Endothelial cell of umbilical vein (primary cell): Measurements from ENCODE around the gene SPATA6L. TPM values are rescaled to one million over a fixed set of nuclear protein-coding genes. Genes with fewer than 3 reads are reported as not detected.

Experiments
- BruUV-seq: library from RNA; stranded (reverse); fragments of 400-500 nt; replicated peaks from 2 replicates; lab custom pipeline; 2021; lab: Mats Ljungman, UMichigan
- CTCF ChIA-PET: fragments of 300-600, 350-600 bp; sonication (Branson Sonifier 250); formaldehyde crosslinking; loops from one replicate; lab custom pipeline; 2021; ENCODE audit warnings: antibody characterized with exemption, inconsistent platforms; lab: Charles Lee
- POLR2A ChIA-PET: fragments of 300-600, 350-600 bp; sonication (Branson Sonifier 250); formaldehyde crosslinking; loops from one replicate; lab custom pipeline; 2021; ENCODE audit warnings: antibody characterized with exemption, inconsistent platforms; lab: Charles Lee
- DNase-seq: peaks from one replicate; pipeline ENCODE4 v3.0.0-alpha.2; 2011; ENCODE audit warnings: low read depth, low spot score
- FAIRE-seq: peaks from 2 replicates; lab custom pipeline; 2011; peaks lifted over from hg19 to GRCh38; lab: Jason Lieb, UNC
- H2AFZ ChIP-seq: 2 replicates; pipeline ENCODE4 v1.6.0; 2012; ENCODE audit warnings: low read depth, low read length, control low read depth, inconsistent platforms
- H3K27ac ChIP-seq: 2 replicates; pipeline ENCODE4 v1.5.1; 2011; ENCODE audit warnings: low read depth, mild to moderate bottlenecking, control low read depth, low read length, moderate library complexity; ENCODE audit not compliant: insufficient read depth
- H3K27me3 ChIP-seq, 2 experiments: 2 replicates each; pipeline versions ENCODE4 v1.6.0 to v1.6.1; 2011; ENCODE audit warnings: low read length in 2 of 2, mixed read lengths in 1 of 2; ENCODE audit not compliant: control insufficient read depth in 2 of 2, insufficient read depth in 2 of 2
- H3K36me3 ChIP-seq, 2 experiments: 2 replicates in 1 of 2; 3 replicates in 1 of 2; pipeline ENCODE4 v1.5.1; 2011; ENCODE audit warnings: low read length in 2 of 2, mild to moderate bottlenecking in 1 of 2, moderate library complexity in 1 of 2; ENCODE audit not compliant: control insufficient read depth in 2 of 2, insufficient read depth in 2 of 2; ENCODE audit errors: extremely low read depth in 1 of 2
- H3K4me1 ChIP-seq: 3 replicates; pipeline ENCODE4 v1.5.1; 2011; ENCODE audit warnings: mild to moderate bottlenecking, low read length; ENCODE audit not compliant: control insufficient read depth, insufficient read depth; ENCODE audit errors: extremely low read depth
- H3K4me2 ChIP-seq: 2 replicates; pipeline ENCODE4 v1.6.1; 2011; ENCODE audit warnings: low read length, control low read depth, mixed read lengths; ENCODE audit not compliant: insufficient read depth
- H3K4me3 ChIP-seq, 3 experiments: fragments of 200-600 bp in 1 of 3; sonication (generic), shearing (Covaris generic) in 1 of 3; replicated peaks in 1 of 3; 2 replicates each; pipeline ENCODE4 v1.5.1; 2011 to 2016; ENCODE audit warnings: control low read depth in 3 of 3, low read length in 3 of 3, mild to moderate bottlenecking in 2 of 3, inconsistent platforms in 1 of 3, low read depth in 1 of 3, moderate library complexity in 1 of 3; ENCODE audit not compliant: insufficient read depth in 1 of 3
- H3K79me2 ChIP-seq: 2 replicates; pipeline ENCODE4 v1.6.0; 2012; ENCODE audit warnings: low read length, inconsistent platforms; ENCODE audit not compliant: control insufficient read depth, insufficient read depth
- H3K9ac ChIP-seq: replicated peaks from 2 replicates; pipeline ENCODE3; 2011; ENCODE audit warnings: low read length, control low read depth; ENCODE audit not compliant: insufficient read depth; ENCODE audit errors: extremely low read depth
- H3K9me1 ChIP-seq: replicated peaks from 3 replicates; pipeline ENCODE4 v1.6.0; 2011; ENCODE audit warnings: mild to moderate bottlenecking, low read length; ENCODE audit not compliant: control insufficient read depth, insufficient read depth; ENCODE audit errors: extremely low read depth
- H3K9me3 ChIP-seq: replicated peaks from 2 replicates; pipeline ENCODE4 v1.5.1; 2012; ENCODE audit warnings: low read length, inconsistent platforms; ENCODE audit not compliant: control insufficient read depth, insufficient read depth
- H4K20me1 ChIP-seq: replicated peaks from 2 replicates; pipeline ENCODE3; 2011; ENCODE audit warnings: mild to moderate bottlenecking, low read length; ENCODE audit not compliant: control insufficient read depth, insufficient read depth; ENCODE audit errors: extremely low read depth
- EZH2 ChIP-seq: IDR thresholded peaks from 2 replicates; pipeline ENCODE4 v1.6.1; 2012; ENCODE audit warnings: borderline replicate concordance, low read depth, mild to moderate bottlenecking, moderate library complexity, low read length, inconsistent platforms; ENCODE audit not compliant: severe bottlenecking
- FOS ChIP-seq: IDR thresholded peaks from 2 replicates; pipeline ENCODE4 v1.6.1; 2011; ENCODE audit warnings: mild to moderate bottlenecking, low read length, moderate library complexity, borderline replicate concordance; ENCODE audit not compliant: insufficient read depth
- GATA2 ChIP-seq: IDR thresholded peaks from 2 replicates; pipeline ENCODE4 v1.7.0; 2011; ENCODE audit warnings: low read depth, mild to moderate bottlenecking, moderate library complexity, mixed read lengths, low read length; ENCODE audit not compliant: insufficient read length, insufficient read depth
- JUN ChIP-seq: IDR thresholded peaks from 2 replicates; pipeline ENCODE4 v1.6.1; 2011; ENCODE audit warnings: borderline replicate concordance, low read depth; ENCODE audit not compliant: insufficient read length, insufficient read depth
- MYC ChIP-seq: IDR thresholded peaks from one replicate; pipeline ENCODE4 v1.6.1; 2011; ENCODE audit warnings: mild to moderate bottlenecking, low read depth, low read length
- POLR2A ChIP-seq: IDR thresholded peaks from 2 replicates; pipeline ENCODE4 v1.6.1; 2012; ENCODE audit warnings: low read depth, mild to moderate bottlenecking, control low read depth, low read length
- POLR2AphosphoS5 ChIP-seq: IDR thresholded peaks from 2 replicates; pipeline ENCODE4 v1.6.1; 2012; ENCODE audit warnings: low read depth, mild to moderate bottlenecking, control low read depth, low read length, moderate library complexity; ENCODE audit not compliant: insufficient read depth
- dilution Hi-C: fragments of 300-500 bp; cut with MboI; formaldehyde crosslinking; loops from one replicate; pipeline ENCODE4 v1.15.0; 2019; ENCODE audit warnings: low sequenced_read_pairs; ENCODE audit not compliant: extremely low pct_ligation_motif_present
- intact Hi-C: fragments of 100-400 bp; cut with micrococcal nuclease; formaldehyde crosslinking; loops from one replicate; pipeline ENCODE4 v1.10.0; 2022
- polyA plus RNA-seq, 4 experiments: library from polyadenylated mRNA; depleted of rRNA in 3 of 4; stranded (reverse) in 3 of 4; unstranded in 1 of 4; fragments of >200 nt; gene quantifications; 2 replicates each; pipeline versions ENCODE4 v1.2.1 to v1.2.3, GENCODE V29; 2011 to 2012; ENCODE audit warnings: missing spikeins in 1 of 4
- total RNA-seq: library from RNA; stranded (reverse); gene quantifications from 2 replicates; pipeline ENCODE4 v1.2.3, GENCODE V29; 2021
- TF ChIP-seq, protein P1 (sequence below): IDR thresholded peaks from 2 replicates; pipeline ENCODE4 v1.6.1; 2011; ENCODE audit not compliant: insufficient read depth, insufficient read length
- TF ChIP-seq, protein P2 (sequence below), 2 donors: IDR thresholded peaks; 1 replicate in 1 of 2; 2 replicates in 1 of 2; pipeline ENCODE4 v1.5.1; 2011; ENCODE audit warnings: low read length in 2 of 2, mild to moderate bottlenecking in 2 of 2, moderate library complexity in 2 of 2, control low read depth in 1 of 2, inconsistent platforms in 1 of 2, low read depth in 1 of 2; ENCODE audit not compliant: insufficient read depth in 1 of 2; ENCODE audit errors: extremely low read depth in 1 of 2

SPATA6L gene
- total and polyA plus RNA-seq, 2 donors (not counting 3 experiments of a cell fraction or from before 2014, with no cell fraction given): 0.40 to 1.5 TPM

DNA sequence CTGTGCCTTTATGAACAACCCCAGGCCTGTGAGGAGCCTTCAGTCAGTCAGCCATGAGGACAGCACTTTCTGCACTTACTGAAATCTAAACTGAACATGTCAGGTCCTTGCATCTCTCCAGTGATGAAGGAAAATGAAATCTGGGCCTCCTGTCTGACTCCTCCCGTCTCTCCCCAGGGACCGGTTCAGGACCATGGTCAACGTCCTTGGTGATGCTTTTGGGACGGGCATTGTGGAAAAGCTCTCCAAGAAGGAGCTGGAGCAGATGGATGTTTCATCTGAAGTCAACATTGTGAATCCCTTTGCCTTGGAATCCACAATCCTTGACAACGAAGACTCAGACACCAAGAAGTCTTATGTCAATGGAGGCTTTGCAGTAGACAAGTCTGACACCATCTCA, 81.1 kb downstream of the SPATA6L start:
- H4K20me1 ChIP-seq: no peaks in the 10 kb centered on the region
- TF ChIP-seq, protein P1, sequence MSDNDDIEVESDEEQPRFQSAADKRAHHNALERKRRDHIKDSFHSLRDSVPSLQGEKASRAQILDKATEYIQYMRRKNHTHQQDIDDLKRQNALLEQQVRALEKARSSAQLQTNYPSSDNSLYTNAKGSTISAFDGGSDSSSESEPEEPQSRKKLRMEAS: no peak
- TF ChIP-seq, protein P2, sequence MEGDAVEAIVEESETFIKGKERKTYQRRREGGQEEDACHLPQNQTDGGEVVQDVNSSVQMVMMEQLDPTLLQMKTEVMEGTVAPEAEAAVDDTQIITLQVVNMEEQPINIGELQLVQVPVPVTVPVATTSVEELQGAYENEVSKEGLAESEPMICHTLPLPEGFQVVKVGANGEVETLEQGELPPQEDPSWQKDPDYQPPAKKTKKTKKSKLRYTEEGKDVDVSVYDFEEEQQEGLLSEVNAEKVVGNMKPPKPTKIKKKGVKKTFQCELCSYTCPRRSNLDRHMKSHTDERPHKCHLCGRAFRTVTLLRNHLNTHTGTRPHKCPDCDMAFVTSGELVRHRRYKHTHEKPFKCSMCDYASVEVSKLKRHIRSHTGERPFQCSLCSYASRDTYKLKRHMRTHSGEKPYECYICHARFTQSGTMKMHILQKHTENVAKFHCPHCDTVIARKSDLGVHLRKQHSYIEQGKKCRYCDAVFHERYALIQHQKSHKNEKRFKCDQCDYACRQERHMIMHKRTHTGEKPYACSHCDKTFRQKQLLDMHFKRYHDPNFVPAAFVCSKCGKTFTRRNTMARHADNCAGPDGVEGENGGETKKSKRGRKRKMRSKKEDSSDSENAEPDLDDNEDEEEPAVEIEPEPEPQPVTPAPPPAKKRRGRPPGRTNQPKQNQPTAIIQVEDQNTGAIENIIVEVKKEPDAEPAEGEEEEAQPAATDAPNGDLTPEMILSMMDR (IDR thresholded peaks at IDR 0.05; ENCODE audit: extremely low read depth in 1 of 2, insufficient read depth in 1 of 2, low read depth in 1 of 2, low read length in 2 of 2): no peak
- no peak for TF ChIP-seq JUN
- TF ChIP-seq EZH2: no peak
- no peak for TF ChIP-seq MYC
- no peak for TF ChIP-seq POLR2AphosphoS5
- no peak for TF ChIP-seq POLR2A
- TF ChIP-seq GATA2: no peak
- no peak for TF ChIP-seq FOS
- H3K79me2 ChIP-seq: no peaks in the 10 kb centered on the region
- H3K27me3 ChIP-seq: no peaks in the 10 kb centered on the region
- no peaks in the 10 kb centered on the region for H3K4me1 ChIP-seq
- POLR2A ChIA-PET: no interaction called here
- no peak overlapping the region for H3K4me2 ChIP-seq
- no peak for FAIRE-seq
- no peaks in the 10 kb centered on the region for H3K9me1 ChIP-seq
- no peak overlapping the region for H3K4me3 ChIP-seq
- no peak overlapping the region for H3K27ac ChIP-seq
- dilution Hi-C loops: no loop called here
- no peak overlapping the region for H3K9ac ChIP-seq
- BruUV-seq: no TSS peak
- H2AFZ ChIP-seq: no peak overlapping the region
- H3K9me3 ChIP-seq: no peaks in the 10 kb centered on the region
- CTCF ChIA-PET: interaction anchor here (1.5 kb wide), 1 partner anchor 12 kb away, joined by 3 read pairs; no protein-coding TSS in a partner anchor
- intact Hi-C loops: no loop called here
- no peak for DNase-seq
- peaks cover 0 to 5% of the 10 kb centered on the region in 2 experiments for H3K36me3 ChIP-seq
